T-helper 17 cell (primary cell): ENCODE results near the gene COL12A1. TPM values are rescaled to one million over a fixed set of nuclear protein-coding genes. Genes with fewer than 3 reads are reported as not detected.

Experiments
- ATAC-seq: fragments of 150-1000 bp; cut with Tn5 transposase; 2 replicates; pipeline ENCODE4 v1.10.0; 2021; ENCODE audit warnings: mild to moderate bottlenecking, moderate library complexity
- DNase-seq, 3 donors: peaks; one replicate each; pipeline versions ENCODE4 v3.0.0 to v3.0.0-alpha.2; 2020 to 2021
- H3K9me3 ChIP-seq: one replicate; pipeline ENCODE4 v1.7.0; 2013; ENCODE audit warnings: low read length, mild to moderate bottlenecking; ENCODE audit not compliant: control insufficient read depth, poor library complexity, severe bottlenecking
- H3K27ac Mint-ChIP-seq: one replicate; pipeline ENCODE4 v1.8.0; 2022; ENCODE audit warnings: mild to moderate bottlenecking, moderate library complexity, mixed read lengths
- H3K27me3 Mint-ChIP-seq: one replicate; pipeline ENCODE4 v1.8.0; 2022; ENCODE audit warnings: mixed read lengths
- H3K36me3 Mint-ChIP-seq: one replicate; pipeline ENCODE4 v1.8.0; 2022; ENCODE audit warnings: low read depth, mixed read lengths
- H3K4me1 Mint-ChIP-seq: one replicate; pipeline ENCODE4 v1.8.0; 2022; ENCODE audit warnings: mild to moderate bottlenecking, mixed read lengths
- H3K4me3 Mint-ChIP-seq: one replicate; pipeline ENCODE4 v1.8.0; 2022; ENCODE audit warnings: mild to moderate bottlenecking, moderate library complexity, mixed read lengths
- total RNA-seq, 4 donors: library from RNA in 2 of 4; stranded (reverse) in 2 of 4; gene quantifications; one replicate each; pipeline ENCODE4 v1.2.3 and lab custom pipeline; 2022 to 2026

The COL12A1 gene
- total RNA-seq (under 1 TPM in 1 of 2 donors, not detected in 1; 0.08 TPM), total RNA-seq (lab: John Stamatoyannopoulos, UW) (0.30 to 0.81 reads per million in 2 donors)

DNA sequence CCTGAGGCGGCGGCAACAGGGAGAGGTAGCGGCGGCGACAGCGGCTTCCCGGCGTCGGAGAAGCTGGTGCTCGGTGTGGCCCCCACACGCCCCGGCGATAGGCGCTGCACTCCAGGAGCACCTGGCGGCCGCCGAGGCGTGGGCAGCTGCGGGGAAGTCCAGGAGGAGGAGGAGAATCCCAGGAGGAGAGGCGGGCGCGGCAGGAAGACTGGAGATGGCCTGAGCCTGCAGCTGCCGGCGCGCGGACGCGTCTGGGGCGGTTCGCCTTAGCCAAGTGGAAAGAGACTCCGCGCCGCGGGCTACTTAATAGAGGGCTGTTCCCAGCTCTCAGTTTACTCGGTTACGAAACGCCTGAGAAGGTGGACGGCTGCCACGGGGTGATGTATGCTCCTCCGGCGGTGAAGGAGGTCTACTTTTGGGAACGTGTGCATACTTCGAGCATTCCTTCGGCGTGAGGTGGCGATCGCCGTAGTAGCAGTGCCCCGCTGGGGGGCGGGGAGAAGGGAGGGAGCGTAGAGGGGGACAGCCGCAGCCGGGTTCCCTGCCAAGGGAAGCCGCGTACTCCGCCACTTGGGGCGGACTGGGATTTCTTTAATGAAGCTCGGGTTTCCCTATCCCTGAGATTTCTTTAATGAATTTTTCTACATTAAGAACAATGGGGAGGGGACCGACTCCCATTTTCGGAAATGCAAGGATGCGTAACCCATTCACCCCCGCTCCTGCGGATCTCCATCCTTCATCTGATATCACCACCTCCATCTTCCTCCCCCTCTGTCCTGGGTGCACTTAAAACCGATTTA lies at the start of gene COL12A1:
Gene COL12A1, minus strand, starts transcription at position 278 of the 800 bp plus-strand sequence. CDS start 3,261 bp downstream, outside the sequence.
- DNase-seq: no peak
- peaks cover 48% of the 10 kb centered on the region for H3K4me1 Mint-ChIP-seq

DNA sequence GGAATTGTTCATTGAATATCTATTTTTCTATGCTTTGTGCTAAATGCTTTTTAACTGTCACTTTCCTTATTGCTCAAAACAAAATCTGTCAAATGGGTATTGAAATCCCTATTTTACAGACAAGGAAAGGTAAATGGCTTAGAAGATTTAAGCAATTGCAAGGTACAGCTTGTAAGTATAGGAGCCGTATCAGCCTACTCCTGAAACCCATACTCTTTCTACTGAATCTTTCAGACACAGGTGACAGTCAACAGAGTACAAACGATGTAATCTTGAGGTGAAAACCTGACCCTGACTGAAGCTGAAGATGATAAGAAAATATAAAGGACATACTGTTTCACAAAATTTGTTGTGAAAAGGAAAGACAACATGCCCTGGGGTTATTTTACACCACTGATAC lies 44.7 kb upstream of the COL12A1 start:
- peaks cover 14% of the 10 kb centered on the region for H3K27me3 Mint-ChIP-seq
- no peak overlapping the region for H3K4me3 Mint-ChIP-seq
- peaks cover 3% of the 10 kb centered on the region for H3K36me3 Mint-ChIP-seq
- no peak overlapping the region for H3K27ac Mint-ChIP-seq
- ATAC-seq: no peak
- DNase-seq: no peak
- peaks cover 7% of the 10 kb centered on the region for H3K4me1 Mint-ChIP-seq
- H3K9me3 ChIP-seq: no peaks in the 10 kb centered on the region

More for the DNA sequence above, at the start of gene COL12A1:
- no peaks in the 10 kb centered on the region for H3K9me3 ChIP-seq
- Mint-ChIP-seq H3K4me3 (peak within 1 kb of the TSS; percentile 91), H3K27ac (peak within 1 kb of the TSS; percentile 77), H3K27me3 (peaks cover 92% of the 10 kb centered on the region), H3K36me3 (peaks cover 10% of the 10 kb centered on the region)
- ATAC-seq: no peak

DNA sequence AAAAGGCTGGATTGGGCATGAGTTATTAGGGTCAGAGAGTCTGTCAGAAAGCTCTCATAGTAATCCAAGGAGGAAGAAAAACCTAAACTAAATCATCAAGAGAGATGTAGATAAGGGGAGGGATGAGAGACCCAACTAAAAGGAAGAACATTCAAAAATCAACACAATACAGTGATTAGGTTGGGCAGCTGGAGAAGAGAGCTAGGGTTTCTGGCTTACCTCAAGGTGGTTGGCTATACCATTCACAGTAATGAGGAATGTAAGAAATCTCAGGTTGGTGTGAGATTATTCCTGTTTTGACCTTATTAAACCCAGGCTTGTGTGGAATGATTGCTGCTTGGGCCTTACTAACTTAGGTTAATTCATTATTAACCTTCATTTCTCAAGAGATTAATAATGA lies 44.0 kb upstream of the COL12A1 start:
- ATAC-seq: no peak
- Mint-ChIP-seq H3K27me3 (peaks cover 21% of the 10 kb centered on the region), H3K27ac (no peak overlapping the region), H3K36me3 (peaks cover 3% of the 10 kb centered on the region), H3K4me3 (no peak overlapping the region), H3K4me1 (peaks cover 7% of the 10 kb centered on the region)
- DNase-seq: no peak
- H3K9me3 ChIP-seq: no peaks in the 10 kb centered on the region

DNA sequence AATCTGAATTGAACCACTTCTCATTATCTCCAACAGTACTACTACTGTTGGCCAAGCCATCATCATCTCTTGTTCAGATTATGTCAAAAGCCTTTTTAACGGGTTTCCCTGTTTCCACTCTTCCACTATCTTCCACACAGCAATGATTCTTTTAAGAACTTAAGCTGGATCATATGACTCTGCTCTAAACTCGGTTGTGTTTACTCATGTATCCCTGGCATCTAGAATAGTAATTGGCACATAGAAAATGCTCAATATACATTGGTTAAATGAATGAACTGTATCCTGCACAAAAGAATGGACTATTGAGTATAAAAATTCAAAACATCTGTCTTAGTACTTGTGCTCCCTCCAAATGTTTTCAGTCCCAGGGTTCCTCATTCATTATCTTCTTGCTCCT lies 40.5 kb upstream of the COL12A1 start:
- no peaks in the 10 kb centered on the region for H3K9me3 ChIP-seq
- H3K4me1 Mint-ChIP-seq: peaks cover 8% of the 10 kb centered on the region
- no peak for DNase-seq
- no peak overlapping the region for H3K4me3 Mint-ChIP-seq
- H3K27me3 Mint-ChIP-seq: peaks cover 24% of the 10 kb centered on the region
- H3K27ac Mint-ChIP-seq: peak overlapping the region; percentile 39
- no peaks in the 10 kb centered on the region for H3K36me3 Mint-ChIP-seq
- ATAC-seq: no peak

DNA sequence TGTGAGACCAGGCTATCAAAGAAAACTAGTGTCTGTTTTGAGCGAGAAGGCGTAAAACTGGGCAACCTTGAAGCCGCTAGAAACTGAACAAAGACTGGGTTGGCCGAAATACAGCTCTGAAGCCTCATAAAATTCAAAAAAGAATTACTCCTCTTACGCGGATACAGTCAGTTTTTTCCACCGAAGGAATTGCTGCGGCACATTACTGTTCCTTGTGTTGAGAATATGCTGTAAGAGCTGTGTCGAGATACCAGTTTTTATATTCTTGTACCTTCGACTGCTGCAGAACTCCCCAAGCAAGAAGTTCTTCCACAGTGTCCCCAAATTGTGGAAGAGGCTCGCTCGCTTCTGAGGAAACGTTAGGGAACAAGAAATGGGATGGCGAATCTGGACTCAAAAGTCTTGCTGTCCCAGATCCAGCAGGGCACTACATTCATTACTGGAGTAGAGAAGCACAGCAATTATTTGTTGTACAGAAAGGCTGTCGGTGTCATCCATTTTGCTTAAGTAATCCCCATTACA lies 38.3 kb upstream of the COL12A1 start:
- Mint-ChIP-seq H3K36me3 (no peaks in the 10 kb centered on the region), H3K4me3 (peak overlapping the region; percentile 93), H3K4me1 (peaks cover 12% of the 10 kb centered on the region), H3K27me3 (peaks cover 24% of the 10 kb centered on the region), H3K27ac (peak overlapping the region; percentile 92)
- ATAC-seq (peak; percentile 29), DNase-seq (no peak)
- H3K9me3 ChIP-seq: no peaks in the 10 kb centered on the region

DNA sequence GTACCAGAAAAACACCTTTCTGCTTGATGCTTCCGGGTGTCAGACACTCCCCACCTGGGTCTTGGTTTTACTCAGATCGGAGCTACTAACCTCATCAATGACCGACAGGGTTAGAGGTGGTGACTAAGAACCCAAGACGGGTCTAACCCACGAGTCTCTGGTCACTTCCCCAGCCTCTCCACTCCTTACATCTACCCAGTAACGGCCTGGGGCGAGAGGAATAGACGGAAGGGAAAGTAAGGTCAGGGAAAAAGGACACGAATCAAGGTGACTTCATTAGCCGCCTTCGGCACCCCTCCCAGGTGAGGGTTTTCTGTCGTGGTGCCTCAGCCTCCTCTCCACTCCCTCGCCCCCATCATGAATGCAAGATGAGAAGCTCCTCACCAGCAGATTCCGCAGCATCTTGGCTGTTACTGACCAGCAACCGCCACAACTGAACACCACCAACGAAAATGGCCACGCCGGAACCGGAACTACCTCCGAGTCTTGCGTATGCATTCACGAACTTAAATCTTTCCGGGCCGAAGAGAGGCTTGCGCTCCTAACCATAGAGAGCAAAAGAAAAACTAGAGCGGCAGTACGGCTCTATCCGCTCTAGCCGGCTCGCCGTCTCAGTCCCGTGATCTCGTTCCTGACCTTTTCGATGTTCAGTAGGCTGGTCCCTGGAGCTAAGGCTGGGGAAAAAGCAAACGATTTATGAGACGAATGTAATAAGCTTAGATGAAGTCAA lies 37.6 kb upstream of the COL12A1 start, which contains the start of gene COX7A2:
Gene COX7A2, minus strand, starts transcription at position 469 of the 730 bp plus-strand sequence. Its CDS starts 67 bp downstream, at position 402.
- H3K36me3 Mint-ChIP-seq: no peaks in the 10 kb centered on the region
- H3K27ac Mint-ChIP-seq: peak within 1 kb of the TSS; percentile 92
- no peaks in the 10 kb centered on the region for H3K9me3 ChIP-seq
- DNase-seq (peak; percentile 64 to 71 (median 71)), ATAC-seq (peak; percentile 97)
- peaks cover 24% of the 10 kb centered on the region for H3K27me3 Mint-ChIP-seq
- H3K4me3 Mint-ChIP-seq: peak within 1 kb of the TSS; percentile 93
- H3K4me1 Mint-ChIP-seq: peaks cover 12% of the 10 kb centered on the region

DNA sequence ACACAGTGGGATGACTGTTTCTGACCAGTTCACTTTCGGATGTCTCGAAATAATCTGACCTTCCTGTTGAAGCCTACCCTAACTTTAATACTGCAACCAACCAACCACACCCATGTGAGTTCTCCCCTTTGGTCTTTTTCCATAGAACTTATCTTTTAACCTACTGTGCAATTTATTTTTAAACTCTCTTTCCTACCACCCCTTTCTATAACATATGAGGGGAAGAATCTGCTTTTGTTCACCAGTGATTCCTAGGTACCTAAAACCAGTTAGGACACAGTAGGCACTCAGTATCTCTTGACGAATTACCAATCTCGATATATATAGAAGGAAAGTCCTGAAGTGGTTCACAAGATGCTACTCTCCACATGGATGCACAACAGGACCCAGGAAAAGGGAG lies 30.8 kb upstream of the COL12A1 start:
- peaks cover 9% of the 10 kb centered on the region for H3K4me1 Mint-ChIP-seq
- H3K36me3 Mint-ChIP-seq: peaks cover 5% of the 10 kb centered on the region
- DNase-seq (no peak), ATAC-seq (no peak)
- H3K4me3 Mint-ChIP-seq: no peak overlapping the region
- peak overlapping the region; percentile 79 for H3K27ac Mint-ChIP-seq
- H3K9me3 ChIP-seq: no peaks in the 10 kb centered on the region
- H3K27me3 Mint-ChIP-seq: no peaks in the 10 kb centered on the region

DNA sequence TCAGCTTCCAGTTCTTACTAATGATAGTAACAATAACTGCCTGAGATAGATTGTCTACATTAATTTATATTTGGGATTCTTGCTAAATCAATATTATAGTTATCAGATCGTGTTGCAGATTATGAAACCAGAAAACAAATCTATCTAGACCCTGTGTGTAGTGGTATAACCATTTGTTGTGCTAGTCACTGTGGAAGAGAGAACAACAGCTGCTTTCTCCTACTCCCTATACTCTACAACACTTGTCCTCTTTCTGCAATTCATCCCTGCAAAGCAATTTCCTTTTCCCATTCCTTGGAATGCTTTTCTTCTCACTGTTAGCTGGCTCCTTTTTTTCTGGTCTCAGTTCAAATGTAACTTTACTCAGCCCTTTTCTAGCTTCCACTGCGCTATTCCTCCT lies 29.4 kb upstream of the COL12A1 start:
- no peaks in the 10 kb centered on the region for H3K27me3 Mint-ChIP-seq
- no peaks in the 10 kb centered on the region for H3K9me3 ChIP-seq
- H3K27ac Mint-ChIP-seq: peak overlapping the region; percentile 79
- peaks cover 5% of the 10 kb centered on the region for H3K36me3 Mint-ChIP-seq
- no peak overlapping the region for H3K4me3 Mint-ChIP-seq
- H3K4me1 Mint-ChIP-seq: peaks cover 3% of the 10 kb centered on the region
- ATAC-seq: no peak
- no peak for DNase-seq

DNA sequence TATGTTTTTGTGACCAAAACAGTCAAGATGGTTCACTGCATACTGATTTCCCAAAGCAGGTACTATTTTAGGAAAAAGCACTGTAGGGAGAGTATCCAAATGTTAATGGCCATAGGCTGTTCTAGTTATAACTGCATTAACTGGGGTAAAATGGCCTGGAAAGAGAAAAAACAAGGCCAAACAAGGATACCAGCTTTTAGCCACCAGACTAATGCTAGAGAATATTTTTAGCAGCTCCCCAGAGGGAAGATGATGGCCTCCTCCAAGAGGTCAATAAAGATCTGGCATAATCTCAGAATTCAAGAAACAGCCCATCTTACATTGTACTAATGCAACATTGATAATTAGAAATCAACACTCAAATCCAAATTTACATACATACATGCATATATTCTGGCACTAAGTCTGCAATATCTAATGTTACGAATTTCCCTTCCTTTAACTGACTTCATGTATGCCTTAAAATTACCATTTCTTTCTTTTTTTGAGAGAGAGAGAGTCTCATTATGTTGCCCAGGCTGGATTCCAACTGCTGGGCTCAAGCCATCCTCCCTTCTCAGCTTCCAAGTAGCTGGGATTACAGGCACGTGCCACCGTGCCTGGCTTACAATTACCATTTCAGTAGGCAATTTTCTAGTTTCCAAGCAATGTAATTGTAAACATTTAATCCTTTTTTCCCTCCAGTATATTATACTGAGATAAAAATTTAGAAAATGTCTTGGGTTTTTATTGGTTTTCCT lies 28.4 kb upstream of the COL12A1 start:
- DNase-seq: no peak
- Mint-ChIP-seq H3K27ac (peak overlapping the region; percentile 70), H3K4me1 (peaks cover 3% of the 10 kb centered on the region), H3K4me3 (no peak overlapping the region), H3K27me3 (no peaks in the 10 kb centered on the region), H3K36me3 (peaks cover 5% of the 10 kb centered on the region)
- H3K9me3 ChIP-seq: no peaks in the 10 kb centered on the region
- ATAC-seq: no peak

DNA sequence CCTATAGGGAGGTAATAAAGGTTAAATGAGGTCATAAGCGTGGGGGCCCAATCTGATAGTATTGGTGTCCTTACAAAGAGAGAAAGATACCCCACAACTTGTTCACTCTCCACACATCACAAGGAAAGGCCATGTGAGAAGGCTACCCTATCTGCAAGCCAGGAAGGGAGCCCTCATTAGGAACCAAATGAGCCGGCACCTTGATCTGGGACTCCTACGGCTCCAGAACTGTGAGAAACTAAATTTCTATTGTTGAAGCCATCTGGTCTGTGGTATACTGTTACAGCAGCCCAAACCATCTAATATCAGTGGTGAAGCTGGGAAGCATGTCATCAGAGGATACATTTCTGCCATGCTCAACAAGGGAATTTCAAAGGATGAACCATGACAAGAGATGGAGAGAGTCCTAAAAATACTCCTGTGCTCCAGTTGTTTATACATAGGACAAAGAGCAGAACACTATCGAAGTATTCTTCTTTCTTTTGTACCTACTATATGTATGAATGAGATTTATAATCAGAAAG lies 27.3 kb upstream of the COL12A1 start:
- DNase-seq (no peak), ATAC-seq (no peak)
- no peaks in the 10 kb centered on the region for H3K9me3 ChIP-seq
- Mint-ChIP-seq H3K36me3 (peaks cover 5% of the 10 kb centered on the region), H3K4me3 (no peak overlapping the region), H3K27ac (no peak overlapping the region), H3K27me3 (no peaks in the 10 kb centered on the region), H3K4me1 (peaks cover 3% of the 10 kb centered on the region)

DNA sequence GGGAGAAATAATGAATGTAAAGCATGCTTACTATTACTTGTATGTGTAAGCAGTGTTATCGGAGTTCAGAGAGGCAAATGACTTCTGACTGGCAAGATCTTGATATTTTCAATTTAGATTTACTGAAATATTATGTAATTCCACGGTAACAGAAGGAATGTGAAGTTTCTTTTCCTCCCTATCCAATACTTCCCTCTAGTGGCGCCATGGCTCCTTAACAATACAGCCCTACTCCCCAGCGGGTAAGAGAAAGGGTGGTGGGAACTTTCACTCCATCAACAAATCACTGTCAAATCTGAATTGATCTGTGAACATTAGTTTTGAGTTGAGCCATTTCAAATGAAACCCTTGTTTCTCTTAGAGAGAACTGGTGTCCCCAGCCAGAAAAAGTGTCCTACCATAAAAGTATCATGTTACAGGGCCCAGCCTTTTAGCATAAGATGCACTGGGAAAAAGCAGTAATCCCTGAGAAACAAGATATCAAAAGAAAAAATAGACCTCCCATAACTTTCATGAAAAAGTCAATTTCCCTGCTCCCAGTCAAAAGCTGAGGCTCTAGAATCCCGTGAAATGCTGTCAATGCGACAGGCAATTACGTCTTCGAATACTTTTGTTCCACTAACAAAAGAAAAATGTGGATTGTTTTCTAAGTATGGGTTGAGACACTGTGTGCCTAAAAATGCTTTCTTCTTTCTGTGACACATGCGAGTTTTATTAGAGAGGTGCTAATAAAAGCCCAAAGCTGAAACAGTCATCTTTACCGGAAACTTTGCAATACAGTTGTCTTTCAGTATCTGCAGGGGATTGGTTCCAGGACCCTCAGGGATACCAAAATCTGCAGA lies 24.9 kb upstream of the COL12A1 start:
- ATAC-seq: no peak
- no peak overlapping the region for H3K27ac Mint-ChIP-seq

More for the DNA sequence above, 24.9 kb upstream of the COL12A1 start:
- DNase-seq: no peak
- Mint-ChIP-seq H3K4me1 (peaks cover 5% of the 10 kb centered on the region), H3K4me3 (no peak overlapping the region), H3K36me3 (no peaks in the 10 kb centered on the region), H3K27me3 (no peaks in the 10 kb centered on the region)
- no peaks in the 10 kb centered on the region for H3K9me3 ChIP-seq
